Caco-2 (cell line): ENCODE measurements around the gene FGF22. TPM values are rescaled to one million over a fixed set of nuclear protein-coding genes. Genes with fewer than 3 reads are reported as not detected.
"Not testable (repeated sequence)": the region's sequence is repeated elsewhere in the genome, so short reads cannot be mapped to it uniquely, and the experiment has no call there.

ENCODE experiments used
- BruUV-seq: library from RNA; stranded (reverse); fragments of 400-500 nt; replicated peaks from 2 replicates; lab custom pipeline; 2021; lab: Mats Ljungman, UMichigan
- CTCF ChIA-PET: fragments of 300-600 bp; sonication (Branson Sonifier 250); formaldehyde crosslinking; loops from one replicate; lab custom pipeline; 2022; ENCODE audit warnings: antibody characterized with exemption; lab: Charles Lee
- POLR2A ChIA-PET: fragments of 300-600 bp; sonication (Branson Sonifier 250); formaldehyde crosslinking; loops from one replicate; lab custom pipeline; 2022; ENCODE audit warnings: antibody characterized with exemption; lab: Charles Lee
- DNase-seq, 2 experiments: peaks; one replicate each; pipeline versions ENCODE4 v3.0.0 to v3.0.0-alpha.2; 2020 to 2022
- H3K27me3 ChIP-seq: replicated peaks from 2 replicates; pipeline ENCODE4 v1.6.0; 2011; ENCODE audit warnings: low read length; ENCODE audit not compliant: control insufficient read depth, insufficient read depth
- H3K36me3 ChIP-seq: 2 replicates; pipeline ENCODE4 v1.5.1; 2011; ENCODE audit warnings: low read length; ENCODE audit not compliant: control insufficient read depth, insufficient read depth
- H3K4me1 ChIP-seq: fragments of 250-450 bp; sonication (Bioruptor Pico); 2 replicates; pipeline ENCODE4 v1.5.1; 2020; ENCODE audit warnings: mild to moderate bottlenecking
- H3K4me3 ChIP-seq: 2 replicates; pipeline ENCODE4 v1.5.1; 2011; ENCODE audit warnings: low read depth, mild to moderate bottlenecking, control low read depth, low read length
- H3K9me3 ChIP-seq: fragments of 250-450 bp; sonication (Bioruptor Pico); 2 replicates; pipeline ENCODE4 v1.5.1; 2020; ENCODE audit warnings: mild to moderate bottlenecking, moderate library complexity
- H3K27ac Mint-ChIP-seq: one replicate; pipeline ENCODE4 v1.8.0; 2022; ENCODE audit warnings: mixed read lengths; ENCODE audit not compliant: unreplicated experiment
- H3K27me3 Mint-ChIP-seq: one replicate; pipeline ENCODE4 v1.8.0; 2022; ENCODE audit warnings: mixed read lengths; ENCODE audit not compliant: insufficient read depth, unreplicated experiment
- H3K36me3 Mint-ChIP-seq: one replicate; pipeline ENCODE4 v1.8.0; 2022; ENCODE audit warnings: mild to moderate bottlenecking, mixed read lengths; ENCODE audit not compliant: insufficient read depth, unreplicated experiment
- H3K4me1 Mint-ChIP-seq: one replicate; pipeline ENCODE4 v1.8.0; 2022; ENCODE audit warnings: low read depth, mixed read lengths; ENCODE audit not compliant: unreplicated experiment
- H3K4me3 Mint-ChIP-seq: one replicate; pipeline ENCODE4 v1.8.0; 2022; ENCODE audit warnings: mild to moderate bottlenecking, moderate library complexity, mixed read lengths; ENCODE audit not compliant: unreplicated experiment
- H3K9me3 Mint-ChIP-seq: one replicate; pipeline ENCODE4 v1.8.0; 2022; ENCODE audit warnings: mixed read lengths; ENCODE audit not compliant: unreplicated experiment
- intact Hi-C: fragments of 100-400 bp; cut with micrococcal nuclease; formaldehyde crosslinking; loops from one replicate; pipeline ENCODE4 v1.10.0; 2022; ENCODE audit not compliant: unreplicated experiment
- total RNA-seq: library from RNA; stranded (reverse); gene quantifications from 2 replicates; pipeline ENCODE4 v1.2.3, GENCODE V29; 2022
- TF ChIP-seq, protein P1 (sequence below), 2 experiments: fragments of 200-600 bp in 1 of 2; IDR thresholded peaks; 1 replicate in 1 of 2; 2 replicates in 1 of 2; pipeline versions ENCODE4 v1.5.1 to v1.8.0; 2011 to 2022; ENCODE audit warnings: antibody characterized with exemption in 1 of 2, control low read depth in 1 of 2, inconsistent platforms in 1 of 2, low read depth in 1 of 2, low read length in 1 of 2, mild to moderate bottlenecking in 1 of 2, moderate library complexity in 1 of 2; ENCODE audit not compliant: insufficient read depth in 1 of 2, severe bottlenecking in 1 of 2, unreplicated experiment in 1 of 2

The FGF22 gene
- total RNA-seq, 1 experiment from 2014 or later = 0.68 TPM

- Mint-ChIP-seq H3K9me3 (no peaks in the 10 kb centered on the region), H3K27ac (peak overlapping the region; percentile 52), H3K4me1 (no peaks in the 10 kb centered on the region), H3K27me3 (no peaks in the 10 kb centered on the region), H3K4me3 (peak overlapping the region; percentile 80), H3K36me3 (peaks cover 34% of the 10 kb centered on the region)
- ChIA-PET POLR2A (interaction anchor here (1.1 to 1.4 kb wide), 3 partner anchors 16 to 88 kb away, joined by 3 to 11 read pairs (median 5); partner anchors contain the start of gene MISP), CTCF (interaction anchor here (0.6 to 1.3 kb wide), 2 partner anchors 17 to 71 kb away, joined by 4 to 8 read pairs; no protein-coding TSS in a partner anchor)
- BruUV-seq = TSS peak; percentile 45
- Histone ChIP-seq H3K36me3 (peaks cover 1% of the 10 kb centered on the region; the same call in 1 of the 2 replicates), H3K27me3 (no peaks in the 10 kb centered on the region), H3K4me1 (peaks cover 33% of the 10 kb centered on the region), H3K4me3 (peak overlapping the region; percentile 96), H3K9me3 (peaks cover 6% of the 10 kb centered on the region; the same call in 1 of the 2 replicates)
- TF ChIP-seq, protein P1, sequence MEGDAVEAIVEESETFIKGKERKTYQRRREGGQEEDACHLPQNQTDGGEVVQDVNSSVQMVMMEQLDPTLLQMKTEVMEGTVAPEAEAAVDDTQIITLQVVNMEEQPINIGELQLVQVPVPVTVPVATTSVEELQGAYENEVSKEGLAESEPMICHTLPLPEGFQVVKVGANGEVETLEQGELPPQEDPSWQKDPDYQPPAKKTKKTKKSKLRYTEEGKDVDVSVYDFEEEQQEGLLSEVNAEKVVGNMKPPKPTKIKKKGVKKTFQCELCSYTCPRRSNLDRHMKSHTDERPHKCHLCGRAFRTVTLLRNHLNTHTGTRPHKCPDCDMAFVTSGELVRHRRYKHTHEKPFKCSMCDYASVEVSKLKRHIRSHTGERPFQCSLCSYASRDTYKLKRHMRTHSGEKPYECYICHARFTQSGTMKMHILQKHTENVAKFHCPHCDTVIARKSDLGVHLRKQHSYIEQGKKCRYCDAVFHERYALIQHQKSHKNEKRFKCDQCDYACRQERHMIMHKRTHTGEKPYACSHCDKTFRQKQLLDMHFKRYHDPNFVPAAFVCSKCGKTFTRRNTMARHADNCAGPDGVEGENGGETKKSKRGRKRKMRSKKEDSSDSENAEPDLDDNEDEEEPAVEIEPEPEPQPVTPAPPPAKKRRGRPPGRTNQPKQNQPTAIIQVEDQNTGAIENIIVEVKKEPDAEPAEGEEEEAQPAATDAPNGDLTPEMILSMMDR (IDR thresholded peaks at IDR 0.05; ENCODE audit: insufficient read depth in 1 of 2, low read depth in 1 of 2, low read length in 1 of 2, severe bottlenecking in 1 of 2, unreplicated experiment in 1 of 2) = no peak
- intact Hi-C loops = loop anchor here (2.0 to 5.0 kb wide), 2 partner anchors 17 to 89 kb away; partner anchors contain the start of gene MISP
- DNase-seq = no peak
These were observed 24.0 kb downstream of the FGF22 start for GRCh38 chr19:663682-664117.

DNA sequence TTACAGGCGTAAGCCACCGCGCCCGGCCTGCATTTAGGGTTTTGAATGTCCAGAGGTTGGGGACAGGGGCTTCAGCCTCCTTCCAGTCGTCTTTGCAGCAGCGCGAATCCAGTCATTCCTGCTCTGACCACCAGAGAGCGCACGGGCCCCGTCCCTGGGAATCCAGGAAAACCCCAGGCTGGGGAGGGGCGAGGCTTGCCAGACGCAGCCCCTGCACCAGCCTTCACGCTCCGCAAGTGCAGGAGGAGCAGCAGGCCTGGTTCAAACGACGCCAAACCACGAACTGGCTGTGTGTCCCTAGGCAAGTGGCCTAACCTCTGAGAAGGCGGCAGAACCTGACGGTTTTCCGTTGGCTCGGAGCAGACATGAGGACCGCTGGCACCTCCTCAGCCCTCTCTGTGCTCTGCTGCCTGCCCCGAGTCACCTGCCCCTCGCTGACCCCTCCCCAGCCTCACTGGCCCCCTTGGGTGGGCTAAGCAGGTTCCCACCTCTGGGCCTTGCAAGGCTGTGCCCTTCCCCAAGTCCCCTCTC is 25.3 kb downstream of the FGF22 start:
- H3K4me1 ChIP-seq = peaks cover 38% of the 10 kb centered on the region
- intact Hi-C loops = loop anchor here (1.0 to 5.0 kb wide), 2 partner anchors 69 to 87 kb away; partner anchors contain the start of gene MISP
- H3K4me3 Mint-ChIP-seq = peak overlapping the region; percentile 80
- no peak overlapping the region for H3K4me3 ChIP-seq
- no peaks in the 10 kb centered on the region for H3K27me3 Mint-ChIP-seq
- H3K36me3 ChIP-seq = no peaks in the 10 kb centered on the region
- no TSS peak for BruUV-seq
- POLR2A ChIA-PET = interaction anchor here (0.6 kb wide), 1 partner anchor 67 kb away, joined by 3 read pairs; no protein-coding TSS in a partner anchor
- H3K27me3 ChIP-seq = no peaks in the 10 kb centered on the region
- peak overlapping the region; percentile 48 for H3K27ac Mint-ChIP-seq
- no peaks in the 10 kb centered on the region for H3K4me1 Mint-ChIP-seq
- H3K9me3 ChIP-seq = peaks cover 6% of the 10 kb centered on the region; the same call in 1 of the 2 replicates
- DNase-seq = peak; percentile 90 to 92
- no peaks in the 10 kb centered on the region for H3K9me3 Mint-ChIP-seq
- CTCF ChIA-PET = no interaction called here
- peaks cover 44% of the 10 kb centered on the region for H3K36me3 Mint-ChIP-seq
- TF ChIP-seq, protein P1 (IDR thresholded peaks at IDR 0.05; ENCODE audit: insufficient read depth in 1 of 2, low read depth in 1 of 2, low read length in 1 of 2, severe bottlenecking in 1 of 2, unreplicated experiment in 1 of 2) = peak; percentile 90 to 95

GRCh38 chr19:666985-667573 is 27.4 kb downstream of the FGF22 start:
- H3K27me3 Mint-ChIP-seq, BruUV-seq, CTCF ChIA-PET: not testable (repeated sequence)

DNA sequence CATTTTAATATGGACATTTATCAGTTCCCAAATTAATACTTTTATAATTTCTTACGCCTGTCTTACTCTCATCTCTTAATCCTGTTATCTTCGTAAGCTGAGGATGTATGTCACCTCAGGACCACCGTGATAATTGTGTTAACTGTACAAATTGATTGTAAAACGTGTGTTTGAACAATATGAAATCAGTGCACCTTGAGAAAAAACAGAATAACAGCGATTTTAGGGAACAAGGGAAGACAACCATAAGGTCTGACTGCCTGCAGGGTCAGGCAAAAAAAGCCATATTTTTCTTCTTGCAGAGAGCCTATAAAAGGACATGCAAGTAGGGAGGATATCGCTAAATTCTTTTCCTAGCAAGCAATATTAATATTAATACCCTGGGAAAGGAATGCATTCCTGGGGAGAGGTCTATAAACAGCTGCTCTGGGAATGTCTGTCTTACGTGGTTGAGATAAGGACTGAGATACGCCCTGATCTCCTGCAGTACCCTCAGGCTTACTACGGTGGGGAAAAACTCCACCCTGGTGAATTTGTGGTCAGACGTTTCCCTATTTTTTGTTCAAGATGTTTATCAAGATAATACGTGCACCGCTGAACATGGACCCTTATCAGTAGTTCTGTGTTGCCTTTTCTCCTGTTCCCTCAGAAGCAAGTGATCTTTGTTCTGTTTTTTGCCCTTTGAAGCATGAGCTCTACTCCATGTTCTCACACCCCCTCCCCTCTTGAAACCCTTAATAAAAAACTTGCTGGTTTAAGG is 29.2 kb downstream of the FGF22 start:
- POLR2A ChIA-PET = interaction anchor here (1.5 kb wide), 1 partner anchor 12 kb away, joined by 4 read pairs; no protein-coding TSS in a partner anchor
- H3K36me3 ChIP-seq, BruUV-seq, H3K27me3 Mint-ChIP-seq, H3K4me3 ChIP-seq, H3K9me3 Mint-ChIP-seq, CTCF ChIA-PET, H3K27me3 ChIP-seq, H3K9me3 ChIP-seq, intact Hi-C loops, H3K4me1 Mint-ChIP-seq: not testable (repeated sequence)
- peak overlapping the region; percentile 58 for H3K4me3 Mint-ChIP-seq
- DNase-seq = peak; percentile 70 to 82
- peaks cover 25% of the 10 kb centered on the region for H3K36me3 Mint-ChIP-seq
- H3K4me1 ChIP-seq = peaks cover 21% of the 10 kb centered on the region
- H3K27ac Mint-ChIP-seq = peak overlapping the region; percentile 48

More at GRCh38 chr19:666985-667573, 27.4 kb downstream of the FGF22 start:
- H3K36me3 Mint-ChIP-seq = peaks cover 33% of the 10 kb centered on the region
- H3K4me1 ChIP-seq = peaks cover 25% of the 10 kb centered on the region
- H3K4me3 ChIP-seq, H3K36me3 ChIP-seq, intact Hi-C loops, H3K9me3 ChIP-seq, DNase-seq, H3K27me3 ChIP-seq, H3K4me1 Mint-ChIP-seq, H3K9me3 Mint-ChIP-seq, POLR2A ChIA-PET, H3K4me3 Mint-ChIP-seq, H3K27ac Mint-ChIP-seq: not testable (repeated sequence)
